K562 (cell line): ENCODE results near the gene CHN1. TPM values are rescaled to one million over a fixed set of nuclear protein-coding genes. Genes with fewer than 3 reads are reported as not detected.

Source experiments
- ATAC-seq: fragments of 200-7000 bp; cut with Tn5 transposase; 3 replicates; pipeline ENCODE4 v1.9.1; 2020; ENCODE audit warnings: moderate library complexity
- BruUV-seq: library from RNA; stranded (reverse); fragments of 400-500 nt; replicated peaks from 2 replicates; lab custom pipeline; 2021; lab: Mats Ljungman, UMichigan
- CTCF ChIA-PET: fragments of 300-600 bp; formaldehyde crosslinking; extraction: SDS; loops from one replicate; lab custom pipeline; 2021; ENCODE audit warnings: low intra/inter-chr PET ratio; lab: Yijun Ruan, JAX
- POLR2A ChIA-PET: fragments of 300-600, 350-650 bp; sonication (Branson Sonifier 250); formaldehyde crosslinking; extraction: SDS; loops from one replicate; lab custom pipeline; 2021; ENCODE audit warnings: antibody characterized with exemption, inconsistent platforms; lab: Yijun Ruan, JAX
- DNase-seq, 4 experiments: peaks; one replicate each; pipeline versions ENCODE4 v3.0.0 to v3.0.0-alpha.2; 2011 to 2018; ENCODE audit warnings: low spot score in 3 of 4, mixed read lengths in 3 of 4; ENCODE audit errors: extremely low read depth in 1 of 4
- FAIRE-seq: peaks from 2 replicates; lab custom pipeline; 2011; peaks lifted over from hg19 to GRCh38; lab: Jason Lieb, UNC
- H2AFZ ChIP-seq: 2 replicates; pipeline ENCODE4 v1.6.0; 2011; ENCODE audit warnings: low read depth, low read length, control low read depth, inconsistent platforms
- H3K27ac ChIP-seq: fragments of 200-600 bp; 3 replicates; pipeline ENCODE4 v1.8.0; 2011; ENCODE audit warnings: low read depth, mild to moderate bottlenecking, control low read depth, inconsistent platforms, low read length, moderate library complexity, mixed read lengths; ENCODE audit errors: extremely low read depth
- H3K27me3 ChIP-seq, 2 experiments: fragments of 300-600 bp in 1 of 2; 2 replicates in 1 of 2; 3 replicates in 1 of 2; pipeline versions ENCODE4 v1.6.0 to v1.8.0; 2011; ENCODE audit warnings: inconsistent platforms in 2 of 2, low read length in 2 of 2, mild to moderate bottlenecking in 1 of 2, mixed read lengths in 1 of 2, moderate library complexity in 1 of 2; ENCODE audit not compliant: control insufficient read depth in 2 of 2, insufficient read depth in 2 of 2
- H3K36me3 ChIP-seq: fragments of 300-600 bp; 3 replicates; pipeline ENCODE4 v1.8.0; 2011; ENCODE audit warnings: mild to moderate bottlenecking, low read length, inconsistent platforms; ENCODE audit not compliant: control insufficient read depth, insufficient read depth
- H3K4me1 ChIP-seq, 2 experiments: fragments of 200-600 bp in 1 of 2; replicated peaks in 1 of 2; 2 replicates in 1 of 2; 3 replicates in 1 of 2; pipeline versions ENCODE4 v1.5.1 to v1.8.0; 2011; ENCODE audit warnings: inconsistent platforms in 2 of 2, low read length in 2 of 2, mild to moderate bottlenecking in 1 of 2, mixed read lengths in 1 of 2, moderate library complexity in 1 of 2; ENCODE audit not compliant: control insufficient read depth in 2 of 2, insufficient read depth in 2 of 2
- H3K4me2 ChIP-seq: 2 replicates; pipeline ENCODE4 v1.6.1; 2011; ENCODE audit warnings: low read length, control low read depth, inconsistent platforms, mixed read lengths; ENCODE audit not compliant: insufficient read depth
- H3K4me3 ChIP-seq: fragments of 200-600 bp; sonication (generic), shearing (Covaris generic); 2 replicates; pipeline ENCODE4 v1.5.1; 2016; ENCODE audit warnings: control low read depth, inconsistent platforms
- H3K79me2 ChIP-seq: fragments of 200-600 bp; 3 replicates; pipeline ENCODE4 v1.8.0; 2011; ENCODE audit warnings: low read length, inconsistent platforms; ENCODE audit not compliant: control insufficient read depth, insufficient read depth
- H3K9ac ChIP-seq, 2 experiments: 2 replicates each; pipeline versions ENCODE4 v1.6.0 to v1.6.1; 2011; ENCODE audit warnings: low read depth in 2 of 2, low read length in 2 of 2, control low read depth in 1 of 2, inconsistent platforms in 1 of 2, mild to moderate bottlenecking in 1 of 2, mixed read lengths in 1 of 2; ENCODE audit not compliant: insufficient read depth in 1 of 2
- H3K9me1 ChIP-seq: one replicate; pipeline ENCODE4 v1.6.0; 2011; ENCODE audit warnings: inconsistent platforms, mild to moderate bottlenecking, low read length, moderate library complexity; ENCODE audit not compliant: control insufficient read depth, insufficient read depth
- H3K9me3 ChIP-seq: replicated peaks from 2 replicates; pipeline ENCODE4 v1.5.1; 2011; ENCODE audit warnings: low read depth, low read length, inconsistent platforms; ENCODE audit not compliant: control insufficient read depth, insufficient read depth
- H4K20me1 ChIP-seq: replicated peaks from 2 replicates; pipeline ENCODE4 v1.6.1; 2011; ENCODE audit warnings: low read length, inconsistent platforms, mixed read lengths; ENCODE audit not compliant: control insufficient read depth, insufficient read depth
- C11orf30 ChIP-seq: fragments of 450-650 bp; IDR thresholded peaks from 2 replicates; pipeline ENCODE4 v1.6.1; 2016; ENCODE audit warnings: low read depth, mild to moderate bottlenecking
- ESRRA ChIP-seq: fragments of 450-650 bp; IDR thresholded peaks from 2 replicates; pipeline ENCODE4 v1.6.1; 2014; ENCODE audit warnings: low read depth, mild to moderate bottlenecking, moderate library complexity, borderline replicate concordance
- KLF13 ChIP-seq: fragments of 450-650 bp; IDR thresholded peaks from 2 replicates; pipeline ENCODE4 v1.6.1; 2016; ENCODE audit warnings: missing genetic modification characterization, low read depth, mild to moderate bottlenecking, missing compliant biosample characterization, moderate library complexity, borderline replicate concordance
- LCOR ChIP-seq: sonication (generic); formaldehyde crosslinking; IDR thresholded peaks from 2 replicates; pipeline ENCODE4 v1.8.0; 2022; ENCODE audit warnings: mild to moderate bottlenecking, missing genetic modification reagents
- MXD1 ChIP-seq: fragments of 250-450 bp; sonication (Bioruptor Pico); IDR thresholded peaks from 2 replicates; pipeline ENCODE4 v1.8.0; 2021; ENCODE audit warnings: borderline replicate concordance, mild to moderate bottlenecking, moderate library complexity; ENCODE audit not compliant: poor library complexity, severe bottlenecking
- NR2F6 ChIP-seq: fragments of 450-650 bp; formaldehyde crosslinking; IDR thresholded peaks from 2 replicates; pipeline ENCODE4 v1.4.0; 2020; ENCODE audit warnings: mild to moderate bottlenecking
- RCOR1 ChIP-seq, 2 experiments: IDR thresholded peaks; 2 replicates each; pipeline ENCODE4 v1.6.1; 2012; ENCODE audit warnings: low read depth in 2 of 2, low read length in 2 of 2, borderline replicate concordance in 1 of 2, improper control_type of control experiment in 1 of 2
- SLC30A9 ChIP-seq: fragments of 250-450 bp; sonication (Bioruptor Pico); IDR thresholded peaks from 2 replicates; pipeline ENCODE4 v1.8.0; 2022; ENCODE audit warnings: mild to moderate bottlenecking, moderate library complexity
- SMARCA4 ChIP-seq: fragments of 450-650 bp; IDR thresholded peaks from 2 replicates; pipeline ENCODE4 v1.6.1; 2016
- STAG1 ChIP-seq: sonication (generic); formaldehyde crosslinking; IDR thresholded peaks from 2 replicates; pipeline ENCODE4 v1.5.0; 2020; ENCODE audit warnings: missing genetic modification reagents, borderline replicate concordance
- TFE3 ChIP-seq: fragments of 450-650 bp; formaldehyde crosslinking; IDR thresholded peaks from 2 replicates; pipeline ENCODE4 v1.4.0; 2020; ENCODE audit warnings: mild to moderate bottlenecking, mixed read lengths
- ZBTB5 ChIP-seq: fragments of 450-650 bp; IDR thresholded peaks from 2 replicates; pipeline ENCODE4 v1.6.1; 2017; ENCODE audit warnings: antibody characterized with exemption
- ZFP30 ChIP-seq: fragments of 250-450 bp; sonication (Bioruptor Pico); IDR thresholded peaks from 2 replicates; pipeline ENCODE4 v1.8.0; 2022; ENCODE audit warnings: moderate library complexity, mild to moderate bottlenecking, inconsistent platforms, borderline replicate concordance
- ZNF224 ChIP-seq: sonication (generic); formaldehyde crosslinking; IDR thresholded peaks from 2 replicates; pipeline ENCODE4 v1.8.0; 2022; ENCODE audit warnings: mild to moderate bottlenecking, missing genetic modification reagents
- ZNF449 ChIP-seq: fragments of 250-450 bp; sonication (Bioruptor Pico); IDR thresholded peaks from 2 replicates; pipeline ENCODE4 v1.8.0; 2022; ENCODE audit warnings: moderate library complexity, mild to moderate bottlenecking, inconsistent platforms
- WGBS: fragments of 100-300 bp; shearing (Covaris generic); methylation state at CpG from one replicate; pipeline ENCODE4 v1.1.6; 2016; ENCODE audit warnings: low coverage, mixed read lengths; ENCODE audit not compliant: insufficient coverage; ENCODE audit errors: missing lambda C conversion rate; 5-methylcytosine and 5-hydroxymethylcytosine counted together
- in situ Hi-C: fragments of 300-500 bp; cut with MboI; formaldehyde crosslinking; loops from 4 replicates; pipeline ENCODE4 v1.15.0; 2018; ENCODE audit warnings: inconsistent platforms, mixed read lengths
- intact Hi-C: fragments of 100-400 bp; cut with micrococcal nuclease; formaldehyde crosslinking; loops from 2 replicates; pipeline ENCODE4 v1.14.2; 2022
- polyA plus RNA-seq, 8 experiments: library from polyadenylated mRNA; depleted of rRNA in 4 of 8; stranded (reverse) in 5 of 8; unstranded in 3 of 8; fragments of >200 nt; fragmentation: Nextera tagmentation in 2 of 8; fragmentation: Illumina TruSeq in 1 of 8; extraction: Ambion mirVana in 2 of 8; extraction: Trizol in 1 of 8; gene quantifications; 2 replicates each; pipeline versions ENCODE4 v1.2.1 to v1.2.3, GENCODE V29; 2011 to 2014; ENCODE audit warnings: inconsistent platforms in 1 of 8, missing spikeins in 1 of 8
- total RNA-seq, 7 experiments: library from RNA; depleted of rRNA in 6 of 7; stranded (reverse); fragments of >200 nt in 6 of 7; fragmentation: Illumina TruSeq in 2 of 7; extraction: Trizol in 2 of 7; gene quantifications; 2 replicates each; pipeline versions ENCODE4 v1.2.1 to v1.2.3, GENCODE V29; 2011 to 2021; ENCODE audit warnings: low replicate concordance in 1 of 7

CHN1 gene
- total and polyA plus RNA-seq, 9 of the 15 experiments (the other 6 are each of a cell fraction or from before 2014, with no cell fraction given) = 0.17 to 2.0 (median 0.87) TPM

GRCh38 chr2:174969091-174969734 is 36.0 kb downstream of the CHN1 start (continued):
- TF ChIP-seq TFE3 = no peak
- no peak for TF ChIP-seq MXD1
- TF ChIP-seq ZFP30 = no peak

- Histone ChIP-seq H4K20me1 (no peaks in the 10 kb centered on the region), H3K4me1 (no peaks in the 10 kb centered on the region), H3K4me3 (no peak overlapping the region), H3K36me3 (no peaks in the 10 kb centered on the region), H3K9me1 (no peaks in the 10 kb centered on the region), H3K4me2 (no peak overlapping the region), H3K27me3 (peaks cover 7 to 27% of the 10 kb centered on the region in 2 experiments; a peak in 3 of 5 replicates), H3K9me3 (no peaks in the 10 kb centered on the region), H3K79me2 (no peaks in the 10 kb centered on the region), H3K9ac (no peak overlapping the region), H2AFZ (no peak overlapping the region), H3K27ac (no peak overlapping the region)
- WGBS = 0% methylated on average over 3 of the region's 3 CpGs
- no peak for DNase-seq
- in situ Hi-C loops = no loop called here
- CTCF ChIA-PET = no interaction called here
- no TSS peak for BruUV-seq
- intact Hi-C loops = no loop called here
- POLR2A ChIA-PET = no interaction called here
- ATAC-seq = no peak
- no peak for FAIRE-seq
- TF ChIP-seq C11orf30 (no peak), SLC30A9 (CRISPR knock-in tag) (no peak), KLF13 (no peak), ZNF224 (CRISPR knock-in tag) (no peak), ZNF449 (CRISPR knock-in tag) (no peak), STAG1 (no peak), ESRRA (no peak), ZBTB5 (no peak), SMARCA4 (no peak), RCOR1 (IDR thresholded peaks at IDR 0.05; ENCODE audit: borderline replicate concordance in 1 of 2, low read depth in 2 of 2, low read length in 2 of 2) (no peak), NR2F6 (CRISPR knock-in tag) (no peak), LCOR (no peak)
These were observed 37.4 kb downstream of the CHN1 start for GRCh38 chr2:174967691-174968260.
